Neural cell (in vitro differentiated cells): ENCODE measurements around the gene TNFAIP3. TPM values are rescaled to one million over a fixed set of nuclear protein-coding genes. Genes with fewer than 3 reads are reported as not detected.

Source experiments
- H2AFZ ChIP-seq: fragments of 200-600, 300-800 bp; sonication (generic), shearing (Covaris generic); 2 replicates; pipeline ENCODE4 v1.6.0; 2014; ENCODE audit warnings: low read depth, mild to moderate bottlenecking, antibody characterized with exemption, low read length, moderate library complexity
- H3F3A ChIP-seq: fragments of 200-600 bp; shearing (Covaris generic); 2 replicates; pipeline ENCODE4 v1.6.1; 2016; ENCODE audit warnings: mild to moderate bottlenecking, moderate library complexity, mixed read lengths, antibody characterized with exemption, low read length; ENCODE audit not compliant: insufficient read depth, poor library complexity, severe bottlenecking
- H3K27ac ChIP-seq: fragments of 200-600, 300-800 bp; sonication (generic), shearing (Covaris generic); 2 replicates; pipeline ENCODE4 v1.5.1; 2014; ENCODE audit warnings: mild to moderate bottlenecking, low read length, moderate library complexity
- H3K27me3 ChIP-seq: fragments of 300-800, 200-600 bp; sonication (generic), shearing (Covaris generic); 2 replicates; pipeline ENCODE4 v1.6.0; 2014; ENCODE audit warnings: mild to moderate bottlenecking, low read depth, low read length, moderate library complexity; ENCODE audit not compliant: insufficient read depth
- H3K36me3 ChIP-seq: fragments of 300-800, 200-600 bp; sonication (generic), shearing (Covaris generic); 2 replicates; pipeline ENCODE4 v1.5.1; 2014; ENCODE audit warnings: mild to moderate bottlenecking, antibody characterized with exemption, low read length, moderate library complexity; ENCODE audit not compliant: insufficient read depth
- H3K4me2 ChIP-seq: fragments of 300-800, 200-600 bp; sonication (generic), shearing (Covaris generic); 2 replicates; pipeline ENCODE4 v1.6.0; 2014; ENCODE audit warnings: mild to moderate bottlenecking, low read length
- H3K4me3 ChIP-seq: fragments of 300-800, 200-600 bp; sonication (generic), shearing (Covaris generic); 2 replicates; pipeline ENCODE4 v1.5.1; 2014; ENCODE audit warnings: mild to moderate bottlenecking, low read length, moderate library complexity
- H3K79me2 ChIP-seq: fragments of 200-600 bp; shearing (Covaris generic); replicated peaks from 2 replicates; pipeline ENCODE4 v1.6.0; 2014; ENCODE audit warnings: mild to moderate bottlenecking, low read length, moderate library complexity; ENCODE audit not compliant: insufficient read depth
- H3K9ac ChIP-seq: fragments of 300-800, 200-600 bp; sonication (generic), shearing (Covaris generic); 2 replicates; pipeline ENCODE4 v1.6.1; 2016; ENCODE audit warnings: mild to moderate bottlenecking, low read length, mixed read lengths
- H3K9me2 ChIP-seq: fragments of 200-600 bp; shearing (Covaris generic); 2 replicates; pipeline ENCODE4 v1.6.1; 2016; ENCODE audit warnings: mild to moderate bottlenecking, low read length, mixed read lengths; ENCODE audit not compliant: insufficient read depth
- H3K9me3 ChIP-seq: fragments of 200-600, 300-800 bp; sonication (generic), shearing (Covaris generic); 2 replicates; pipeline ENCODE4 v1.6.1; 2016; ENCODE audit warnings: mild to moderate bottlenecking, mixed run types, low read length, moderate library complexity, mixed read lengths
- H4K20me1 ChIP-seq: fragments of 200-600 bp; shearing (Covaris generic); 2 replicates; pipeline ENCODE4 v1.6.1; 2016; ENCODE audit warnings: mild to moderate bottlenecking, mixed run types; ENCODE audit not compliant: insufficient read depth
- CTCF ChIP-seq: fragments of 450-650 bp; IDR thresholded peaks from 2 replicates; pipeline ENCODE4 v1.5.1; 2014; ENCODE audit warnings: antibody characterized with exemption, mild to moderate bottlenecking, moderate library complexity; ENCODE audit not compliant: poor library complexity, severe bottlenecking
- EP300 ChIP-seq: fragments of 450-650 bp; conservative IDR thresholded peaks from 2 replicates; pipeline ENCODE4 v1.6.1; 2014; ENCODE audit warnings: antibody characterized with exemption, mild to moderate bottlenecking, moderate library complexity; ENCODE audit not compliant: poor library complexity, severe bottlenecking
- EZH2 ChIP-seq: fragments of 200-600, 300-800 bp; shearing (Covaris generic), sonication (generic); IDR thresholded peaks from 2 replicates; pipeline ENCODE4 v1.6.1; 2014; ENCODE audit warnings: antibody characterized with exemption, low read length, borderline replicate concordance, mild to moderate bottlenecking; ENCODE audit not compliant: insufficient read depth, poor library complexity, severe bottlenecking
- MXI1 ChIP-seq: fragments of 450-650 bp; conservative IDR thresholded peaks from 2 replicates; pipeline ENCODE4 v1.6.1; 2014; ENCODE audit warnings: antibody characterized with exemption, mild to moderate bottlenecking; ENCODE audit not compliant: poor library complexity, severe bottlenecking
- POLR2AphosphoS5 ChIP-seq: IDR thresholded peaks from 2 replicates; pipeline ENCODE4 v1.6.1; 2012
- RAD21 ChIP-seq: fragments of 450-650 bp; conservative IDR thresholded peaks from 2 replicates; pipeline ENCODE4 v1.6.1; 2014; ENCODE audit warnings: antibody characterized with exemption, mild to moderate bottlenecking, moderate library complexity
- REST ChIP-seq: IDR thresholded peaks from 2 replicates; pipeline ENCODE4 v1.6.1; 2012; ENCODE audit warnings: borderline replicate concordance
- SMC3 ChIP-seq: fragments of 450-650 bp; conservative IDR thresholded peaks from 2 replicates; pipeline ENCODE4 v1.6.1; 2014; ENCODE audit warnings: antibody characterized with exemption, mild to moderate bottlenecking, moderate library complexity; ENCODE audit not compliant: poor library complexity
- TAF1 ChIP-seq: IDR thresholded peaks from 2 replicates; pipeline ENCODE4 v1.6.1; 2012; ENCODE audit warnings: low read depth
- polyA plus RNA-seq: library from polyadenylated mRNA; depleted of rRNA; stranded (reverse); fragments of >200 nt; gene quantifications from 2 replicates; pipeline ENCODE4 v1.2.3, GENCODE V29; 2014

Gene TNFAIP3
- polyA plus RNA-seq, 1 donor from 2014 or later, result 0.20 TPM

- H3F3A ChIP-seq, result no peaks in the 10 kb centered on the region
- H3K79me2 ChIP-seq, result no peaks in the 10 kb centered on the region
- H3K27ac ChIP-seq, result no peak overlapping the region
- no peak for TF ChIP-seq REST
- TF ChIP-seq TAF1, result no peak
- no peak for TF ChIP-seq MXI1
- TF ChIP-seq EP300, result no peak
- no peak for TF ChIP-seq RAD21
- TF ChIP-seq POLR2AphosphoS5, result no peak
- no peak for TF ChIP-seq SMC3
- no peak for TF ChIP-seq CTCF
- no peak for TF ChIP-seq EZH2
- H4K20me1 ChIP-seq, result no peaks in the 10 kb centered on the region
- H2AFZ ChIP-seq, result no peak overlapping the region
- H3K27me3 ChIP-seq, result no peaks in the 10 kb centered on the region
- H3K9ac ChIP-seq, result no peak overlapping the region
- no peaks in the 10 kb centered on the region for H3K36me3 ChIP-seq
- no peak overlapping the region for H3K4me3 ChIP-seq
- H3K9me3 ChIP-seq, result no peaks in the 10 kb centered on the region
- no peaks in the 10 kb centered on the region for H3K9me2 ChIP-seq
- H3K4me2 ChIP-seq, result no peak overlapping the region
These were observed 21.6 kb upstream of the TNFAIP3 start for GRCh38 chr6:137845460-137845859.

GRCh38 chr6:137846274-137846673 lies 20.8 kb upstream of the TNFAIP3 start:
- H3K4me2 ChIP-seq, result no peak overlapping the region
- H3K79me2 ChIP-seq, result no peaks in the 10 kb centered on the region
- H4K20me1 ChIP-seq, result no peaks in the 10 kb centered on the region
- no peak overlapping the region for H3K27ac ChIP-seq
- no peak overlapping the region for H3K4me3 ChIP-seq
- H3F3A ChIP-seq, result no peaks in the 10 kb centered on the region
- TF ChIP-seq EZH2 (no peak), RAD21 (no peak), MXI1 (no peak), EP300 (no peak), TAF1 (no peak), SMC3 (no peak), CTCF (no peak), REST (no peak), POLR2AphosphoS5 (no peak)
- no peaks in the 10 kb centered on the region for H3K36me3 ChIP-seq
- no peaks in the 10 kb centered on the region for H3K9me3 ChIP-seq
- H2AFZ ChIP-seq, result no peak overlapping the region
- H3K9me2 ChIP-seq, result no peaks in the 10 kb centered on the region
- no peak overlapping the region for H3K9ac ChIP-seq
- no peaks in the 10 kb centered on the region for H3K27me3 ChIP-seq
